Measurements from ENCODE around the gene TCP11L1.

The TCP11L1 gene

GRCh38 chr11:33057284-33057683, 17.9 kb downstream of the TCP11L1 start:
- TF ChIP-seq CTCF (IDR thresholded peaks at IDR 0.05; ENCODE audit: control insufficient read depth, insufficient read depth, low read depth, low read length, missing control alignments), result no peak
- H3K4me3 ChIP-seq (ENCODE audit: control insufficient read depth, low read depth, low read length), result no peak overlapping the region
- DNase-seq (ENCODE audit: low read depth), result no peak

- no peak for TF ChIP-seq CTCF (IDR thresholded peaks at IDR 0.05; ENCODE audit: control insufficient read depth, insufficient read depth, low read depth, low read length, missing control alignments)
- DNase-seq (ENCODE audit: low read depth), result no peak
- no peak overlapping the region for H3K4me3 ChIP-seq (ENCODE audit: control insufficient read depth, low read depth, low read length)
Measured at GRCh38 chr11:33059331-33060007, 20.1 kb downstream of the TCP11L1 start.

DNA sequence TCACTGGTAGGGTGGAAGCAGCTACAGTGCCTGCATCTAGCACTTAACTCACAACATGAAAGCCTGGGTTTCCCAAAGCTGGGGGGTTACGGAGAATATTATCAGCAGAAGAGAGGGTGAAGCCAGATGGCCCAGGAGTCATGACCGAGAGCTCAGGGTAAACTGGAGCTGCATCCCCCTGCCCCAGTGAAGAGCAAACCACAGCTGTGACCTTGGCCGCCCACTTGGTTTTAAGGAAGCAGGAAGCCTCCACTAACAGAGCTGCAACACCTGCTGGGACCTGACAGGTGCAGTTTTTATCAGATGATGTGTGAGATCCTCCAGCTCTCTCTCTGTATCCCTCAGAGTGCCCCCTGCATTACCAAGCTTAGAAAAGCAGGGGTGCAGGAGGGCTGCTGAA, 20.9 kb downstream of the TCP11L1 start:
- no peak overlapping the region for H3K4me3 ChIP-seq (ENCODE audit: control insufficient read depth, low read depth, low read length)
- no peak for TF ChIP-seq CTCF (IDR thresholded peaks at IDR 0.05; ENCODE audit: control insufficient read depth, insufficient read depth, low read depth, low read length, missing control alignments)
- DNase-seq (ENCODE audit: low read depth), result no peak

GRCh38 chr11:33062137-33062536, 22.8 kb downstream of the TCP11L1 start:
- DNase-seq (ENCODE audit: low read depth), result no peak
- TF ChIP-seq CTCF (IDR thresholded peaks at IDR 0.05; ENCODE audit: control insufficient read depth, insufficient read depth, low read depth, low read length, missing control alignments), result no peak
- no peak overlapping the region for H3K4me3 ChIP-seq (ENCODE audit: control insufficient read depth, low read depth, low read length)

- H3K4me3 ChIP-seq (ENCODE audit: control insufficient read depth, low read depth, low read length), result no peak overlapping the region
Measured at GRCh38 chr11:33063326-33063881, 24.0 kb downstream of the TCP11L1 start.

GRCh38 chr11:33064033-33064825, 24.9 kb downstream of the TCP11L1 start:
- no peak for DNase-seq (ENCODE audit: low read depth)
- H3K4me3 ChIP-seq (ENCODE audit: control insufficient read depth, low read depth, low read length), result no peak overlapping the region
- TF ChIP-seq CTCF (IDR thresholded peaks at IDR 0.05; ENCODE audit: control insufficient read depth, insufficient read depth, low read depth, low read length, missing control alignments), result no peak

More at GRCh38 chr11:33063326-33063881, 24.0 kb downstream of the TCP11L1 start:
- TF ChIP-seq CTCF (IDR thresholded peaks at IDR 0.05; ENCODE audit: control insufficient read depth, insufficient read depth, low read depth, low read length, missing control alignments), result no peak
- DNase-seq (ENCODE audit: low read depth), result no peak

Data from AG09309 (cell line).